Thoracic aorta (tissue), 2 donors: ENCODE measurements around the gene UBAP2. TPM values are rescaled to one million over a fixed set of nuclear protein-coding genes. Genes with fewer than 3 reads are reported as not detected.

ENCODE experiments used
- ATAC-seq: fragments of 150-250 bp; one replicate; pipeline ENCODE4 v1.8.0; 2017; ENCODE audit warnings: low read depth; ENCODE audit not compliant: insufficient number of reproducible peaks, low FRiP score
- DNase-seq: peaks from one replicate; pipeline ENCODE4 v3.0.0-alpha.2; 2020; ENCODE audit warnings: low spot score
- H3K27ac ChIP-seq, 2 donors: fragments of 200-600 bp; sonication (generic); 1 replicate in 1 of 2; 2 replicates in 1 of 2; pipeline ENCODE4 v1.5.1; 2016; ENCODE audit warnings: mild to moderate bottlenecking in 2 of 2, moderate library complexity in 2 of 2
- H3K27me3 ChIP-seq: fragments of 200-600 bp; sonication (generic); replicated peaks from 2 replicates; pipeline ENCODE4 v1.6.0; 2016; ENCODE audit warnings: mild to moderate bottlenecking; ENCODE audit not compliant: insufficient read depth
- H3K36me3 ChIP-seq: fragments of 200-600 bp; sonication (generic); one replicate; pipeline ENCODE4 v1.5.1; 2016
- H3K4me1 ChIP-seq, 2 donors: fragments of 200-600 bp; sonication (generic); 1 replicate in 1 of 2; 2 replicates in 1 of 2; pipeline versions ENCODE4 v1.5.1 to v1.6.0; 2016; ENCODE audit warnings: low read depth in 2 of 2, mild to moderate bottlenecking in 1 of 2; ENCODE audit not compliant: control insufficient read depth in 1 of 2
- H3K4me3 ChIP-seq: fragments of 200-600 bp; sonication (generic); 2 replicates; pipeline ENCODE4 v1.5.1; 2016; ENCODE audit warnings: mild to moderate bottlenecking
- H3K9me3 ChIP-seq: fragments of 200-600 bp; sonication (generic); 2 replicates; pipeline ENCODE4 v1.5.1; 2016
- total RNA-seq, 2 donors: library from RNA; depleted of rRNA; stranded (reverse); fragments of >200 nt; gene quantifications; one replicate each; pipeline versions ENCODE4 v1.1.0 to v1.2.3, GENCODE V29; 2016
- TF ChIP-seq, protein P1 (sequence below): fragments of 200-600 bp; sonication (generic); IDR thresholded peaks from one replicate; pipeline ENCODE4 v1.5.1; 2019; ENCODE audit warnings: antibody characterized with exemption

Gene UBAP2
- total RNA-seq, 2 donors from 2014 or later: 21.3 to 29.9 TPM

- Histone ChIP-seq H3K27me3 (no peaks in the 10 kb centered on the region), H3K36me3 (no peaks in the 10 kb centered on the region), H3K9me3 (no peaks in the 10 kb centered on the region), H3K27ac (no peak overlapping the region), H3K4me3 (no peak overlapping the region), H3K4me1 (peaks cover 8 to 37% of the 10 kb centered on the region in 2 donors)
- TF ChIP-seq, protein P1, sequence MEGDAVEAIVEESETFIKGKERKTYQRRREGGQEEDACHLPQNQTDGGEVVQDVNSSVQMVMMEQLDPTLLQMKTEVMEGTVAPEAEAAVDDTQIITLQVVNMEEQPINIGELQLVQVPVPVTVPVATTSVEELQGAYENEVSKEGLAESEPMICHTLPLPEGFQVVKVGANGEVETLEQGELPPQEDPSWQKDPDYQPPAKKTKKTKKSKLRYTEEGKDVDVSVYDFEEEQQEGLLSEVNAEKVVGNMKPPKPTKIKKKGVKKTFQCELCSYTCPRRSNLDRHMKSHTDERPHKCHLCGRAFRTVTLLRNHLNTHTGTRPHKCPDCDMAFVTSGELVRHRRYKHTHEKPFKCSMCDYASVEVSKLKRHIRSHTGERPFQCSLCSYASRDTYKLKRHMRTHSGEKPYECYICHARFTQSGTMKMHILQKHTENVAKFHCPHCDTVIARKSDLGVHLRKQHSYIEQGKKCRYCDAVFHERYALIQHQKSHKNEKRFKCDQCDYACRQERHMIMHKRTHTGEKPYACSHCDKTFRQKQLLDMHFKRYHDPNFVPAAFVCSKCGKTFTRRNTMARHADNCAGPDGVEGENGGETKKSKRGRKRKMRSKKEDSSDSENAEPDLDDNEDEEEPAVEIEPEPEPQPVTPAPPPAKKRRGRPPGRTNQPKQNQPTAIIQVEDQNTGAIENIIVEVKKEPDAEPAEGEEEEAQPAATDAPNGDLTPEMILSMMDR: no peak
- no peak for ATAC-seq
- no peak for DNase-seq
Observed at GRCh38 chr9:34069831-34070230, 21.1 kb upstream of the UBAP2 start.

DNA sequence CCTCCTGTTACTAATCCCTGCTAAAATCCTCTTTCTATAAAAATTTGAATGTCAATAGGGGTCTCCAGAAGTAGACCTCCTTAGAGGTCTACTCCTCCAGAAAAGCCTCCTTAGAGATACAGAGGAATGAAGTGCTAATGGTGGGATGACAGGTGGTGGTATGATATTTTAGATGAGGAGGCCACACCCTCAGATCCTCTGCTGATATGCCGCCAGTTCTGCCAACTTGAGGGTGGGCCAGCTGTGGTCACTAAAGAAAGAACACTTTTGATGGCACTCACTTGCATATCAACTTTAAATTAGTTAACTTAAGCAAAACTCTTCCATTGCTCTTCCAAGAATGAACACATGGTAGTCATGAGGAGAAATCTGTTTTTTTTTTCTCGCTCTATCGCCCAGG, 16.9 kb upstream of the UBAP2 start:
- Histone ChIP-seq H3K27me3 (no peaks in the 10 kb centered on the region), H3K4me1 (peaks cover 0 to 2% of the 10 kb centered on the region in 2 donors), H3K9me3 (no peaks in the 10 kb centered on the region), H3K36me3 (no peaks in the 10 kb centered on the region), H3K27ac (no peak overlapping the region), H3K4me3 (no peak overlapping the region)
- DNase-seq (no peak), ATAC-seq (no peak)
- TF ChIP-seq, protein P1: no peak

GRCh38 chr9:34059954-34060353, 11.3 kb upstream of the UBAP2 start:
- TF ChIP-seq, protein P1: no peak
- Histone ChIP-seq H3K36me3 (no peaks in the 10 kb centered on the region), H3K27ac (no peak overlapping the region), H3K4me3 (no peak overlapping the region), H3K4me1 (no peaks in the 10 kb centered on the region), H3K9me3 (no peaks in the 10 kb centered on the region), H3K27me3 (no peaks in the 10 kb centered on the region)
- DNase-seq: no peak
- ATAC-seq: no peak

- Histone ChIP-seq H3K4me1 (no peaks in the 10 kb centered on the region), H3K27me3 (no peaks in the 10 kb centered on the region), H3K36me3 (no peaks in the 10 kb centered on the region), H3K4me3 (no peak overlapping the region), H3K9me3 (no peaks in the 10 kb centered on the region), H3K27ac (no peak overlapping the region)
- ATAC-seq (no peak), DNase-seq (no peak)
- TF ChIP-seq, protein P1: no peak
Observed at GRCh38 chr9:34059281-34059680, 10.6 kb upstream of the UBAP2 start.

DNA sequence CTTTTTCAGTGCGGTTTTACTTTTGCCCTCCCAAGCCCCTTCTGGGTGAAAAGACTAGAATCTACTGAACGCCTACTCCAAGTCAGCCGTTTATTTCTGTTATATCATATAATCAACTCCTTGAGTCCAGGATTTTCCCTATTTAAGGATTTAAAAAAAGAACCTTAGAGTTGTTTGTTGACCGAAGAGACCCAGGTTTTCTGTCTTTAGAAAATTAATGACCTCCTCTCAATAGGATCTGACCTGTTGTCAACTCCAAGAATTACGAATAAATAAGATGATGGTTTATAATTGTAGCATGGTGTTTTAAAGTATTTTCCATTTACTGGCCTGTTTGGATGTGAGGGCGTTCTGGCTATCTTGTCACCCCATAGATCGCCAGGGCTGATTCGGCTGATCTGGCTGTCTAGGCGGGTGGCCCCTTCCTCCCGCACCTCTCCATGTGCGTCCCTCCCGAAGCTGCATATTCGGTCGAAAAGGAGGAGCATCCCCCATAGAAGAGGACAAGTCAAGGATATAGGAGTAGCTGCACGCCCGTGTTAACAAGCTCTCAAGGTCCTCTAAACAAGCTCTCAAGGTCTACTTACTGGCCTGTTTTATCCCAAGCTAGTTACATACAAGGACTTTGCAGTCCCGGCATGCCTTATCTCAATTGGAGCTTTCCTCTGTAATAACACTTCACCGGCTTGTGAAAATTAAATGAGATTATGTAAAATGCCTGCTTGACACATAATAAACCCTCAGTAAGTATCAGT, 1.1 kb upstream of the UBAP2 start:
- no peak for ATAC-seq
- Histone ChIP-seq H3K27ac (peak overlapping the region; percentile 86 to 90), H3K4me3 (peak overlapping the region; percentile 96), H3K9me3 (no peaks in the 10 kb centered on the region), H3K4me1 (peaks cover 10 to 24% of the 10 kb centered on the region in 2 donors), H3K27me3 (no peaks in the 10 kb centered on the region), H3K36me3 (no peaks in the 10 kb centered on the region)
- TF ChIP-seq, protein P1: no peak
- no peak for DNase-seq
